ENCODE measurements around the gene RIN1. TPM values are rescaled to one million over a fixed set of nuclear protein-coding genes. Genes with fewer than 3 reads are reported as not detected.

RIN1 gene
- polyA plus RNA-seq, 3 donors = 6.1 to 15.4 (median 7.6) TPM

DNA sequence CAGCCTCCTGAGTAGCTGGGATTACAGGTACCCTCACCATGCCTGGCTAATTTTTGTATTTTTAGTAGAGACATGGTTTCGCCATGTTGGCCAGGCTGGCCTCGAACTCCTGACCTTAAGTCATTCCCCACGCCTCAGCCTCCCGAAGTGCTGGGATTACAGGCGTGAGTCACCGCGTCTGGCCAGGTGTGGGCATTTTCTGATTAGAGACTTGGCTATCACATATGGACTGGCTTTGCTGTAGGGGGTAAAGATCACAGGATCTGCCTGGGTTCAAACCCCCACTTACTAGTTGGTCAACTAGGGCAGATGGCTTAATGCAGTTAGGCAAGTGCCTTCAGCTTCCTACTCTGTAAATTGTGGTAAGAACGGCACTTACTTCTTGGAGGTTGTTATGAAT is 25.9 kb downstream of the RIN1 start:
- Histone ChIP-seq H3K36me3 (replicated peaks in 1 of 2; ENCODE audit: control insufficient read depth in 1 of 2, insufficient read depth in 2 of 2, low read length in 2 of 2) (no peaks in the 10 kb centered on the region), H3K4me2 (replicated peaks; ENCODE audit: extremely low read depth, low read length, poor library complexity, severe bottlenecking) (no peak overlapping the region), H3K27ac (ENCODE audit: low read depth in 1 of 2, low read length in 2 of 2) (no peak overlapping the region), H3K27me3 (ENCODE audit: control insufficient read depth in 2 of 2, insufficient read depth in 2 of 2, low read length in 2 of 2) (no peaks in the 10 kb centered on the region), H3K9ac (ENCODE audit: insufficient read depth, low read length, poor library complexity, severe bottlenecking) (no peak overlapping the region), H3K4me1 (ENCODE audit: control insufficient read depth in 1 of 2, insufficient read depth in 2 of 2, low read length in 2 of 2) (peaks cover 25 to 33% of the 10 kb centered on the region in 2 donors), H2AFZ (ENCODE audit: insufficient read depth, low read depth, low read length, poor library complexity, severe bottlenecking) (no peak overlapping the region), H3K79me2 (ENCODE audit: insufficient read depth, low read length) (no peaks in the 10 kb centered on the region), H3K4me3 (replicated peaks in 1 of 3; ENCODE audit: low read depth in 2 of 3, low read length in 3 of 3) (no peak overlapping the region), H3K9me3 (replicated peaks in 1 of 2; ENCODE audit: control insufficient read depth in 1 of 2, insufficient read depth in 1 of 2, low read length in 2 of 2) (no peaks in the 10 kb centered on the region), H4K20me1 (ENCODE audit: insufficient read depth, low read length) (no peaks in the 10 kb centered on the region)
- Mint-ChIP-seq H3K27ac (no peak overlapping the region), H3K4me1 (peaks cover 22% of the 10 kb centered on the region), H3K9me3 (peaks cover 0 to under 1% (median 0%) of the 10 kb centered on the region in 7 donors), H3K36me3 (no peaks in the 10 kb centered on the region), H3K4me3 (peak overlapping the region in 1 of 2 donors; percentile 11), H3K27me3 (ENCODE audit: low read depth in 3 of 3) (peaks cover 6 to 13% (median 12%) of the 10 kb centered on the region in 3 donors)
- TF ChIP-seq, protein P1, sequence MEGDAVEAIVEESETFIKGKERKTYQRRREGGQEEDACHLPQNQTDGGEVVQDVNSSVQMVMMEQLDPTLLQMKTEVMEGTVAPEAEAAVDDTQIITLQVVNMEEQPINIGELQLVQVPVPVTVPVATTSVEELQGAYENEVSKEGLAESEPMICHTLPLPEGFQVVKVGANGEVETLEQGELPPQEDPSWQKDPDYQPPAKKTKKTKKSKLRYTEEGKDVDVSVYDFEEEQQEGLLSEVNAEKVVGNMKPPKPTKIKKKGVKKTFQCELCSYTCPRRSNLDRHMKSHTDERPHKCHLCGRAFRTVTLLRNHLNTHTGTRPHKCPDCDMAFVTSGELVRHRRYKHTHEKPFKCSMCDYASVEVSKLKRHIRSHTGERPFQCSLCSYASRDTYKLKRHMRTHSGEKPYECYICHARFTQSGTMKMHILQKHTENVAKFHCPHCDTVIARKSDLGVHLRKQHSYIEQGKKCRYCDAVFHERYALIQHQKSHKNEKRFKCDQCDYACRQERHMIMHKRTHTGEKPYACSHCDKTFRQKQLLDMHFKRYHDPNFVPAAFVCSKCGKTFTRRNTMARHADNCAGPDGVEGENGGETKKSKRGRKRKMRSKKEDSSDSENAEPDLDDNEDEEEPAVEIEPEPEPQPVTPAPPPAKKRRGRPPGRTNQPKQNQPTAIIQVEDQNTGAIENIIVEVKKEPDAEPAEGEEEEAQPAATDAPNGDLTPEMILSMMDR (IDR thresholded peaks at IDR 0.05) = no peak
- 92% methylated on average over 5 of the region's 8 CpGs for WGBS (ENCODE audit: insufficient coverage)
- intact Hi-C loops (cut with micrococcal nuclease) = loop anchor here in 1 of 2 donors (10.0 kb wide), 1 partner anchor 74 kb away; no protein-coding TSS in a partner anchor
- DNase-seq = no peak

DNA sequence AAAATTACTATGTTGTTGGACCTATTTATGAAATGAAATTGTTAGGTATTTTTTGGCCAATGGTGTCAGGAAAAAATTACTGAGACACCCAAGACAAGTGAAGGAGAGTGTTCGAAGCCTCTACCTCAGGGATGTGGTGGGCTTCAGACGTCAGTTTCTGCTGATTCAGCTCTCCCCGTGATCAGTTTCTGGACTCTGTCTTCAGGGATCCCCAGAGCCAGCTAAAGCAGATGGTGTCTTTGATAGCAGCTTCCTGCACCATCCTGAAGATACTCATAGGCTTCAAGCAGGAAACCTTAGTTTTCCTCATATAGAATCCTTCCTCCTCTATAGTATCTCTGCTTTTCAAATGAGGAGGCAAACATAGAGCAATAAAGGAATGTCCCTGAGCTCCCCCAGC is 26.8 kb downstream of the RIN1 start:
- Mint-ChIP-seq H3K9me3 (no peaks in the 10 kb centered on the region), H3K36me3 (no peaks in the 10 kb centered on the region), H3K4me3 (no peak overlapping the region), H3K4me1 (peaks cover 22% of the 10 kb centered on the region), H3K27me3 (ENCODE audit: low read depth in 3 of 3) (peaks cover 4 to 15% (median 12%) of the 10 kb centered on the region in 3 donors), H3K27ac (no peak overlapping the region)
- Histone ChIP-seq H3K79me2 (ENCODE audit: insufficient read depth, low read length) (no peaks in the 10 kb centered on the region), H3K27me3 (ENCODE audit: control insufficient read depth in 2 of 2, insufficient read depth in 2 of 2, low read length in 2 of 2) (no peaks in the 10 kb centered on the region), H3K4me2 (replicated peaks; ENCODE audit: extremely low read depth, low read length, poor library complexity, severe bottlenecking) (no peak overlapping the region), H3K9me3 (replicated peaks in 1 of 2; ENCODE audit: control insufficient read depth in 1 of 2, insufficient read depth in 1 of 2, low read length in 2 of 2) (no peaks in the 10 kb centered on the region), H3K4me1 (ENCODE audit: control insufficient read depth in 1 of 2, insufficient read depth in 2 of 2, low read length in 2 of 2) (peaks cover 25 to 31% of the 10 kb centered on the region in 2 donors), H3K4me3 (replicated peaks in 1 of 3; ENCODE audit: low read depth in 2 of 3, low read length in 3 of 3) (no peak overlapping the region), H4K20me1 (ENCODE audit: insufficient read depth, low read length) (no peaks in the 10 kb centered on the region), H3K36me3 (replicated peaks in 1 of 2; ENCODE audit: control insufficient read depth in 1 of 2, insufficient read depth in 2 of 2, low read length in 2 of 2) (no peaks in the 10 kb centered on the region), H2AFZ (ENCODE audit: insufficient read depth, low read depth, low read length, poor library complexity, severe bottlenecking) (no peak overlapping the region), H3K27ac (ENCODE audit: low read depth in 1 of 2, low read length in 2 of 2) (no peak overlapping the region), H3K9ac (ENCODE audit: insufficient read depth, low read length, poor library complexity, severe bottlenecking) (no peak overlapping the region)
- intact Hi-C loops (cut with micrococcal nuclease) = no loop called here
- TF ChIP-seq, protein P1 (IDR thresholded peaks at IDR 0.05) = no peak
- DNase-seq = no peak
- no CpG with 5 or more reads among the region's 3 CpGs for WGBS (ENCODE audit: insufficient coverage)

Measured in CD14-positive monocyte (primary cell).